ENCODE data around the gene EHMT1.
"Not testable (repeated sequence)": the region's sequence is repeated elsewhere in the genome, so short reads cannot be mapped to it uniquely, and the experiment has no call there.

Gene EHMT1

DNA sequence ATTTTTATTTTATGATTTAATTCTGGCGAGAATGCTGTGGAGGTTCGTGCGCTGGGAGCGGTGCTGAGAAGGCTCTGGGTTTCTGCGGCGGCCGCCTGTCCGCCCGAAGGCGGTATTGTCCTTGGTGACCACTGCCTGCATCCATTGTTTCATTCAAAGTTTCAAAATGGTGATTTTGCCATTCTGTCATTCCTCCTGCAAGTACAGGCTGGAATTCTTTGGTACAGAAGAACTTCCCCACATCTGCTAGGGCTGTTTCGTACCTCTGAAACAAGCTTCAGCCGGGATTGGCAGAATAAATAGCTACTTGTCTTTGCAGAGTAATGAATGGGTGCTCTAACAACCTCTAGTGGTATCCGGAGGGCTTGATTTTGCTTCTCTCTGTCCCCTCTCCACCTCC is 146.2 kb downstream of the EHMT1 start:
- no peak for DNase-seq

DNA sequence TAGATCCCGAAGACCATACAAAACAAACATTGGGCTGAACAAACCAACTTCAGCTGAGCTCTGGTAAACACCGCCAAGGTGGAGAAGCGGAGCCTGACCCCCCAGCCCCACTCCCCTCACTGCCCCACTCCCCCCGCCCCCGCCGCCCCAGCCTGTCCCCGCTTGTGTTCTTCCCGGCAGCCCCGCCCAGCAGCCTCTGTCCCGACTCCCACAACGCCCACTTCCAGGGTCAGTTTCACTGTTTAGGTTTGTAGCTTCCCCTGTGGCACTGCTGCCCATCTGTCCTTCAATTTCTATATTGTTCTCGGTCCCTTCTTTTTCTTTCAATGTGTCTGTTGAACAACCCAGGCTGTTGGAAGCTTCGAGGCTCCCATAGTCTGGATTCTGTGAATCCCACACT is 146.7 kb downstream of the EHMT1 start:
- DNase-seq: no peak

DNA sequence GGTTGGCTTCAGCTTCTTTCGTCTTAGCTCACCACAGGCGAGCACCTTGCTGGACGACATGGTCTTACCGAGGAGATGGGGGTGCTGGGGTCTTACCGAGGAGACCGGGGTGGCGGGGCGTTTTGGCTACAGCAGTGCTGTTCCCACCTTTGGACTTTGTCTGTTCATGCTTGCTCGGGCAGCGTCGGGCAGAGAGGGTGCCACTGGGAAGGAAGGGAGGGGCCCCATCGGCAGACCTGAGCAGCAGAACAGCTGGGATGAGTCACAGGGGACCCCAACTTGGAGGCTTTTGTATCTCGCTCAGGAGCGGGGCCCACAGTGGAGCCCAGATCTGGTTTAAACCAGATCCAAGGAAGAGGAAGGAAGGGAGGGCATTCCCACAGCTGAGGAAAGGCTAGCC is 152.8 kb downstream of the EHMT1 start:
- DNase-seq: no peak

DNA sequence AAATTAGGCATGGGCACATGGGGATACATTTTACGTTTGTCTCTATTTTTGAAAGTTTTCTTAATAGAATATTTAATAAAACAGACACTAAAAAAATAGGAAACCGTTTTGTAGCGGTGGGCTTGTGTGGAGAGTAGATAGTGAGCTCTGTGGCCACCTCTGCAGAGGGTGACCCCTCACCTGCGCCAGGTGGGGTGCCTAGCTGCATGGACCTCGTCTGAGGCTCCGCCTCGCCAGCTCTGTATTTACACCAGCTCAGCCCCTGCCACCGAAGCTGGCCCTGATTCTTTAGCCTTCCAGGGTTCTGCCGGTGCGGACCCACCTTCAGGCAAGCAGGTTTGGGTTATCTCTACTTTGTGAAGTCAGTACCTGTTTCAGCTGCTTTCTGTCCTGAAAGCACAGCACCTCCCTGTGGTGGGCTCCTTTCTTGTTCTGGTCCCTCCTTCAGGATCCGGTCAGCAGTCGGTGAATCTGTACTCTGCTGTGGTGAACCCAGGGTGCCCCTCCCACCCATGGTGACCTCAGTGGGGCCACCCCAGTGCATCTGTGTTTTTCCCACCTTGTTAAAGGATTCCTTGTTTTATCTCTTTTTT is 153.6 kb downstream of the EHMT1 start:
- no peak for DNase-seq

DNA sequence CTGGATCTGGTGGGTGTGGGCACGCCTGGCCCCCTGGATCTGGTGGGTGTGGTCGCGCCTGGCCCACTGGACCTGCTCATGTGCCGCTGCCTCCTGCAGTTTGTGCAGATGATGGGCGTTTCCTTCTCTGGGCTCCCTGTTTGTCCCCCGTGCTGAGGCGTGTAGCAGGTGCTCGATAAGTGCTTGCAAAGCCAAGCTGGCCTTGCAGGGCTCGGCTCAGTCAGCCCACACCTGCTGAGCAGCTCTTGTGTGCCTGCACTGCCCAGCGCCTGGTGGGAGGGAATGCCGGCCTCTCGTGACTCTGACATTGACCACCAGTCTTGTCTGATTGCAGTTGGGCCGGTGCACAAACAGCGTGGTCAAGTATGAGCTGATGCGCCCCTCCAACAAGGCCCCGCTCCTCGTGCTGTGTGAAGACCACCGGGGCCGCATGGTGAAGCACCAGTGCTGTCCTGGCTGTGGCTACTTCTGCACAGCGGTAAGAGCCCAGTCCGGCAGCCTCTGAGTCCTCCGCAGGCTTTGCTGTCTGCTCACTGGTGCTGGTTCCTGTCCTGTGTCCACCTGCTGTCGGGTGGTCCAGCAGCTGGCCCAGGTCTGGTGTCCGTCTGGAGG is 156.1 kb downstream of the EHMT1 start:
- no peak for DNase-seq

DNA sequence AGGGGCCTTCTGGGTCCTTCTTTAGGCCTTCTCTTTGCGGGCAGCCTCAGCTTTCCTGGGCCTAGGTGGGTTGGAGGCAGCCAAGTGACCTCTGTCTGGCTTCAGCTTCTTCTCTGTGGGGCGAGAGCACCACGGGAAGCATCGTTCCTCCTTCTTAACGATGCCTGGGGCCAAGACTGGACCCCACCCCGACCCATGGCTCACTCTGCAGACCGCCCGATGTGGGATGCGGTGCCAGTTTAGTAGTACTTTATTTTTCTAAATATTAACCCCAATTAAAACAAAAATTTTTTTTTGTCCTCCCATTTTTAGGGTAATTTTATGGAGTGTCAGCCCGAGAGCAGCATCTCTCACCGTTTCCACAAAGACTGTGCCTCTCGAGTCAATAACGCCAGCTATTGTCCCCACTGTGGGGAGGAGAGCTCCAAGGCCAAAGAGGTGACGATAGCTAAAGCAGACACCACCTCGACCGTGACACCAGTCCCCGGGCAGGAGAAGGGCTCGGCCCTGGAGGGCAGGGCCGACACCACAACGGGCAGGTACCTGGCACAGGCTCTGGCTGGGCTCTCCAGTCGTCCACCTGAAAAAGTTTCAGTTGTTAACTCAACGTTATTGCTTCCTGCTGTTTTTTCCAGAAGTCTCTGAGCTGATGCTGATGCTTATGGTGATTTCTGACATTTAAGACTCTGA is 157.6 kb downstream of the EHMT1 start:
- DNase-seq: no peak

DNA sequence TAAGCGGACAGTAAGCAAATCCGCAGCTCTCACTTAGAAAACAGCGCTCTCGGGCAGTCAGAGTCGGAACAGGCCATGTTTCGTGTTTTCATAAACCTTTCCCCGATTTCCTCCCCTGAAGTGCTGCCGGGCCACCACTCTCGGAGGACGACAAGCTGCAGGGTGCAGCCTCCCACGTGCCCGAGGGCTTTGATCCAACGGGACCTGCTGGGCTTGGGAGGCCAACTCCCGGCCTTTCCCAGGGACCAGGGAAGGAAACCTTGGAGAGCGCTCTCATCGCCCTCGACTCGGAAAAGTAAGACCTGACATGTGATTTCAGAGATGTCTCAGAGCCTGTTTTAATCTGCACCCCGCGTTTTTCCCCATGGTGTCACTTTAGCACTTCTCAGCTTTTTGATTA is 159.0 kb downstream of the EHMT1 start:
- DNase-seq: no peak

DNA sequence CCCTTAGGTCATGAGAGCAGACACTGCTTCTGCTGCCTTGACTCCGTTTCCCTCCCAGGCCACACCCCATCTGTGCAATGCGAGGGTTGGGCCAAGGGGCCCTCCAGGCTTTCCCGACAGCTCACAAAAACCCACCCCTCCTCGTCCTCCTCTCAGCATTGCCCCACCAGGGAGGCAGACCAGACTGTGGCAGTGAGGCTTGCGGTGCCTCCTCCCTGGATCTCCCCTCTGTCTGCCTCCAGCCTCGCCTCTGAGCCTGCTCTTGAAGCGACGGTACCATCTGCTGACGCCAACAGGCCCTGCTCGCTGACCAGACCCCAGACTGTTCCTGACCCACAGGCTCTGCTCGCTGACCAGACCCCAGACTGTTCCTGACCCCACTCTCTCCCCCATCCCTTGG is 159.5 kb downstream of the EHMT1 start:
- DNase-seq: no peak

DNA sequence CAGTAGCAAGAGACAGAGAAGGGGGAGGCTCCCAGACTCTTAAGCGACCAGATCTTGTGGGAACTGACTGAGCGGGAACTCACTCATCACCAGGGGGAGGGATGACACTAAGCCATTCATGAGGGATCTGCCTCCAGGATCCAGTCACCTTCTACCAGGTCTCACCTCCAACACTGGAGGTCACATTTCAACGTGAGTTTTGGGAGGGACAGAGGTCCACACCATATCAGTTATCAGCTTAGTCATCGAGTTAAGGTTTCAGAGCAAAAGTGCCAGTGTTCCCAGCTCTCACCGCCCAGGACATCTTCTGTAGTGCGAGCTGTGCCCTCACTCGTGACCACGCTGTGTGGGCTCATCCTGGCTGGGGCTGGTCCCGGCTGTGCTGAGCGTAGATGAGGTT is 160.1 kb downstream of the EHMT1 start:
- DNase-seq: no peak

DNA sequence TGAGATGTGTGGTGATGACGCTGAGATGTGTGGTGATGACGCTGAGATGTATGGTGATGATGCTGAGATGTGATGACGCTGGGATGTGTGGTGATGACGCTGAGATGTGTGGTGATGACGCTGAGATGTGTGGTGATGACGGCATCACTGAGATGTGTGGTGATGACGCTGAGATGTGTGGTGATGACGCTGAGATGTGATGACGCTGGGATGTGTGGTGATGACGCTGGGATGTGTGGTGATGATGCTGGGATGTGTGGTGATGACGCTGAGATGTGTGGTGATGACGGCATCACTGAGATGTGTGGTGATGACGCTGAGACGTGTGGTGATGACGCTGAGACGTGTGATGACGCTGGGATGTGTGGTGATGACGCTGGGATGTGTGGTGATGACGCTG is 161.2 kb downstream of the EHMT1 start:
- DNase-seq: not testable (repeated sequence)

DNA sequence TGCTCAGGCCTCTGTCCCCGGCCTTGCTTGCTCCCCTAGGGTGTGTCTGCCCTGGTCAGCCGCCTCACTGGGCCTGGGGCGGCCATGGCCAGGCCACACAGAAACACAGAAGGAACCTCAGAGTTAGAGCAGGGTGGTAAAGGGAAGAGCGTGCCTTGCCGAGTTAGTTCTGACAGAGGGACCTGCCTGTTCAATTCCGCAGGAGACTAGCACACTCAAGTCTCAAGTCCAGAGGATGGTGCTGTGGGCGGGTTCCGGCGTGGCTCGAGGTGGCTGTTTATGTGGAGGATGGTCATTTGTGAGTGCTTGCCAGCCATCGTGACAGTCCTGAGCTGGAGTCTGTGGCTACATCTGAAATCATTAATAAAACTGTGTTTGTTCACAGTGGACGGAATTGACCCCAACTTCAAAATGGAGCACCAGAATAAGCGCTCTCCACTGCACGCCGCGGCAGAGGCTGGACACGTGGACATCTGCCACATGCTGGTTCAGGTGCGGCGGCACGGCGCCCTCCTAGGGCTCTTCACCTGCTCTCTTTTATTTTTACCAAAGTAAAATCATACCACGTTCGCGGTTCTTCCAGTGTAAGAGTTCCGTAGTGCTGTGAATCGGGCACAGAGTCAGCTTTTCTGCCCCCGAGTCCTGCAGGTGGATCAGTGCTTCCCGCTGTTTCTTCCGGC is 163.2 kb downstream of the EHMT1 start:
- DNase-seq: no peak

DNA sequence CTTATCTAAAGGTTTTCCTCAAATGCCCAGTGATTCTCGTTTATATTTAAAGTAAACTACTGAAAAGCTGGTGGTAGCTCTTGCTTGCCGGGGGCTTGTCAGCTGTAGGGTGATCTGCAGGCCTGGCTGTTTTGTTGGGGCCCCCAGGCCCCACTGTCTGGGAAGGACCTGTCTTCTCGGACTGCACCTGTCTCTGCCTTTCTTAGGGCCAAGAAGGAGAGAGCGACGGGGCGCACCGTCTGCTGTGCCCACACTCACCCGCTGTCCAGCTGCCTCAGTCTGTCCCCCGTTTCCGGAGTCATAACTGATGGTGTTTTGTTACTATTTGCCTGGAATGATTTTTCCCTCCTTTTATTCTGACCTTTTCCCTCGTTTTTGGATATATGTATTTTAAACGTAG is 164.7 kb downstream of the EHMT1 start:
- no peak for DNase-seq

DNA sequence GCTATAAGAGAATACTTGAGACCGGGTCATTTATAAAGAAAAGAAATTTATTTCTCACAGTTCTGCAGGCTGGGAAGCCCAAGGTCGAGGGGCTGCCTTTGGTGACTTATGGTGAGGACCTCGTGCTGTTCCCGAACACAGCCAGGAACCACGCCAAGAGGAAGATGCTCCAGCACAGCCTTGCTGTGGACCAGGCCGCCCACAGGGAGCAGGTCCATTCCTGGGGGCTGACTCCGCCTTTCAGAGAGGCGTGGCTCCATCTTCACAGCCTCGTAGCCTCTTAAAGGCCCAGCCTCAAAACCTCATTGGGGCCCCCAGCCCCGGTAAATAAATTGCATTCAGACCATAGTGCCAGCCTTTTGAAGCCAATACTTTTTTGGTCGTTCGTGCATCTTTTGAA is 165.2 kb downstream of the EHMT1 start:
- no peak for DNase-seq

DNA sequence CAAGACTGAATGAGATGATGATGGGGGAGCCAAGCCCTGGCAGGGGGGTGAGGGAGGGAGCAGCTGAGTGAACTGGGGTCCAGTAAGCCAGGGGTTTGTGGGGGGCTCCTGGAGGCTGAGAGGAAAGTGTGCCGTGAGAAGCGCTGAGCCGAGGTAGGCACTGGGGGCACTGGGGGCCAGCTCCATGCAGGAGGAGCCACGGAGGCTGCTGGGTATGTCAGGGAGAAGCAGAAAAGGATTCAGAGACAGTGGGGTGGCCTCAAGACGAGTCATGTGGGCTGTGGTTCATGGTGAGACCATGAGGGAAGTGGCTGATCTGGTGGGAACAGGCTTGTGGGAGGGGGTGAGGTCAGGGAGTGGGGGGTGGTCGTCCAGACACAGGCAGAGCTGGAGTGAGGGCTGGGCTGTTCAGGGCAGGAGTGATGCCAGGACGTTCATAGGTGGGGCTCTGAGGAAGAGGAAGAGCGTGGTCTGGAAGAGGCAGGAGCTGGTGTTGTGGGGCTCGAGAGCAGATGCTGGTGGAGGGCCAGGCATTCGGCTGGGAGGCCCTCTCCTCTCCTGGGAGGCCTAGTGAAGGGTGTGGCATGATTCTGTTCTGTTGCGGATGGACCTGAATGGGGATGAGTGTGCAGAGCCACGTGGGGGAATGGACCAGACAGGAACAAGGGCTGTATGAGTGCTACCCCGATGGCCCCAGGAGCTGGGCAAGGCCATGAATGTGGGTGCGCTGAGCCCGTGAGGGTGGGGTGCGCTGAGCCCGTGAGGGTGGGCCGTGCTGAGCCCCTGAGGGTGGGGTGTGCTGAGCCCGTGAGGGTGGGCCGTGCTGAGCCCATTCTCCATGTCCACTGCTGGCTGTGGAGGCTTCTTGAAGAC is 166.1 kb downstream of the EHMT1 start:
- DNase-seq: no peak

DNA sequence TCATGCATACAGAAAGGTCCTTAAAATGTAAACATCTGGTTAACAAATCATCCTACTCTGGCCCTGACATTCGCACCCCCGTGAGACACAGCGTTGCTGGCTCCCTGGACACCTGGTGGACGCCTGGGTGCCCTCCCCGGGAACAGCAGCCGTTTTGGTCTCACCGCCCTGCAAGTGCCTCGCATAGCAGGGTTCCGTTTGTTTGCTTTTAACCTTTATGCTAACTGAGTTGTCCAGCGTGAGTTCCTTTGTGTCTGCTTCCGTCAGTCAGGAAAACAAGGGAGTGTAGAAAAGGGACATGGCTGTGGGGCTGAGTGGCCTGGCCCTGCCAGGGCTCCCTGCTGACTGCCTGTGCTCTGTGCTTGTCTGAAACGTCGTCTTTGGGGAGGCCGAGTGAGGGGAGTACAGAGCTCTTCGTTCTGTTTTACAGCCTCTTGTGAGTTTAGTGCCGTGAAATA is 166.9 kb downstream of the EHMT1 start:
- no peak for DNase-seq

DNA sequence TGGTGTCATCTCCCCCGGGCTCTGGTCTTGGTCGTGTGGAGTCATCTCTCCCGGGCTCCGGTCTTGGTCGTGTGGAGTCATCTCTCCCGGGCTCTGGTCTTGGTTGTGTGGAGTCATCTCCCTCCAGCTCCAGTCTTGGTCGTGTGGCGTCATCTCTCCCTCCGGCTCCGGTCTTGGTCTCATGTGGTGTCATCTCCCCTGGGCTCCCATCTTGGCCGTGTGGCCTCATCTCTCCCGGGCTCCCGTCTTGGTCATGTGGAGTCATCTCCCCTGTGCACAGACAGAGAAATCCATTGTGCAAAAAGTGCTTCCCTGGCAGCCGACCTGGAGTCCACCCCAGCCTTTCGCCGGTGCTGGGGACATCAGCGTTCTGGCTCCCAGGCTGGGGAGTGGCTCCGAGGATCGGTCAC is 167.7 kb downstream of the EHMT1 start:
- no peak for DNase-seq

DNA sequence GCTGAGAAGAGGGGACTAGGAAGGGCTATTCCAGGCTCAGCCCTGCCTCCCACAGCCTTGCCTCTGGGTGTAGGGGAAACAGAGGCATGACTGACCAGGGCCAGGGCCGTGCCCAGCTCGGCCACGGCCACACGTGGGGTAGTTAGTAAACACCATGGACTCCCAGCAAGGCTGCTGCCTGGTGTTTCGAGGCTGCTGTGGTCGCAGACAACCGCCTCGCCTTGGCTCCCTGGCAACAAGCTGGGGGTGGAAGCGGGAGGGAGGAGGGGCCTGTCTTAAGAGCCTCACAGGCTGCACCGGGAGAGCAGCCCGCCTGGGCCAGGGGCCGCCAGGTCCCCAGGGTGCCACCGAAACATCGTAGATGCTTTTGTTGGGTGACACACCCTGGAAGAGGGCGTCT is 168.6 kb downstream of the EHMT1 start:
- DNase-seq: no peak

DNA sequence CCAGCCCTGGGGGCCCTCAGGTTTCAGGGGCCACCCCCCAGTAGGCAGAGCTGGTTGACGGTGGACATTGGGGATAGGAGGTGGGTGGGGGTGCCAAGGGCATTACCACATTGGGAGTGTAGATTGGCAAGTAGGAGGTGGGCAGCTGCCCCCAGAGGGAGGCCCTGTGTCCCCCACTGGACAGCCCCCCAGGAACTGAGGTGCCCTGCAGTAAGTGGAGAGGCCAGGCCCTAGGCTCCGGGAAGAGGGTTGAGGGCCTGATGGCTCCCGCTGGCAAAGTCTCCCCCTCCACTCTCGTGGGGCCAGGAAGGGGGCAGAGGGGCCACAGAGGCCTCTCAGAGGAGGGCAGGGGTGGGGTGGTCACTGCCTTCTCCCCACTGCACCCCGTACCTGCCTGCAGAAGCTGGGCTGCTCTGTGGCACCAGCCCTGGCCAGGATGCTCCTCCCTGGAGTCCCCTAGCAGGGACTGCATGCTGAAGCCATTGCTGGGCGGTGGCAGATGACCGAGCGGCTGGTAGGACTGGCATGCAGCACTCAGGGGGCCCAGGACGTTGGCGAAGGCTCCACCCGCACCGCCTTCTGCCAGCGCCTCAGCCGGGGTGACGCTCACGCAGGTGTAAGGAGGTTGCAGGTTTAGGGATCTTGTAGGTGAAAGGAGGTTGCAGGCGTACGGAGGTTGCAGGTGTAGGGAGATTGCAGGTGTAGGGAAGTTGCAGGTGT is 169.1 kb downstream of the EHMT1 start:
- no peak for DNase-seq

DNA sequence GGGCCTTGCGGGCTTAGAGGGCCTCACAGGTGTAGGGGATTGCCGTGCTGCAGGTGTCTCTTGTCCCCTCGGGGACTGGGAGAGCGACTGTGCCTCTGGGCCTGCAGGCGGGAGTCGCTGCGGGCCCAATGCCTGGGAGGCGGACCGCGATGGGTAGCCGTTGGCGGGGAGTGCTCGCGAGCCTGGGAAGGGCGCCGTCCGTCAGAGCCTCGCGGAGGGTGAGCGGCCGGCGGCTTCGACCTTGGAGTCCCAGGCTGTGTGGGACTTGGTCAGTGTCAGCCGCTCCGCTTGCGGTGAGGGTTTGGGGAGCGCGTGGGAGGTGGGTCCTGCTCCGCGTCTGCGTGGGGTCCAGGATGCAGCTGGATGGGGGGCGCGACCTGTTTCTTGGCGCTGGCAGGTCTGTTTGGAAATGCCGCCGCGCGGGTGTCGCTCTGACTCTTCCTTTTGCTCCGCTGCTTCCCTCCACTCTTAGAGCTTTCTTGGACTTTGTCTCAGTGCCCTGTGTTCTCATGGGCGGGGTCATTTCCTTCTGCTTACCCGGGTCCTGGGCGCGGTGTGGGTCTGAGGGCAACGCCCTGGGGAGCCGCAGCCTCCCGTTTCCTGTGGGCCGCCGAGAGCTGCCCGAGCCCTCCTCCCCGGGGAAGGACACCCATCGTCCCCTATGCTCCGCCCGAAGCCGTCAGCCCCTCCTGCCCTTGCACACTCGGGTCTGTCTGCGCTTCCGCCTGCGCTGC is 169.9 kb downstream of the EHMT1 start:
- no peak for DNase-seq

DNA sequence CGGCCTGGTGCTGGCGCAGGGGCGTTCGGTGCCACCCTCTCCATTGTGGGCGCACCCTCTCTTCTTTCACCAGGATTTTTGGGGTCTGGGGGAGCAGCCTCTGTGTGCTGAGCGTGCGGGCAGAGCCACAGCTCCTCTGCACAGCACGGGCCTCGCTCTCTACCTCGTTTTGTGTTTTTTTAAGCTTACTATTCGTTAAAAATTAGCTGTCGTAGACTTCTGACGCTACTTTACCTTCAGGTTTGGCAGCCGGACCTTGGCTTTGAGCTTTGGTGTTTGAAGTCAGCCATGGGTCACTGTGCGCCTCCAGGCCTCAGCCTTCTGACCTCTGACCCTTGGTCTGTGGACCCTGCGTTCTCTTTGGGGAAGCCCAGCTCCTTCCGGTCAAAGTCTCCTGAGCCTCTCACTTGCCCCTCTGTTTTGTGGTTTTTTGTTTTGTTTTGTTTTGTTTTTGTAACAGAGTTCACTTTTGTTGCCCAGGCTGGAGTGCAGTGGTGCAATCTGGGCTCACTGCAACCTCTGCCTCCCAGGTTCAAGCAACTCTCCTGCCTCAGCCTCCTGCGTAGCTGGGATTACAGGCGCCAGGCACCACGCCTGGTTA is 170.6 kb downstream of the EHMT1 start:
- DNase-seq: no peak

DNA sequence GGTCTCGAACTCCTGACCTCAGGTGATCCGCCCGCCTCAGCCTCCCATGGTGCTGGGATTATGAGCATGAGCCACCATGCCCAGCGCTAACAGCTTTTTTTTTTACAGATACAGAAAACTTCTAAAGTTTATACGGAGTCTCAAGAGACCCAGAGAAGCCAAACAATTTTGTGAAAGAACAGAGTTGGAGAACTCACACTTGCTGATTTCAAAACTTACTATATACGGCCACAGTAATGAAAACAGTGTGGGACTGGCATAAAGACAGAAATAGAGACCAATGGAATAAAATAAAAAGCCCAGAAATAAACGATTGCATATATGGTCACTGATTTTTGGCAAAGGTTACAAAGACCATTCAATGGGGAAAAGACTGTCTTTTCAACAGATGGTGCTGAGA is 173.1 kb downstream of the EHMT1 start:
- DNase-seq: no peak
